Measurements from ENCODE around the gene ZMYND19.
"Not testable (repeated sequence)": the region's sequence is repeated elsewhere in the genome, so short reads cannot be mapped to it uniquely, and the experiment has no call there.

Gene ZMYND19

DNA sequence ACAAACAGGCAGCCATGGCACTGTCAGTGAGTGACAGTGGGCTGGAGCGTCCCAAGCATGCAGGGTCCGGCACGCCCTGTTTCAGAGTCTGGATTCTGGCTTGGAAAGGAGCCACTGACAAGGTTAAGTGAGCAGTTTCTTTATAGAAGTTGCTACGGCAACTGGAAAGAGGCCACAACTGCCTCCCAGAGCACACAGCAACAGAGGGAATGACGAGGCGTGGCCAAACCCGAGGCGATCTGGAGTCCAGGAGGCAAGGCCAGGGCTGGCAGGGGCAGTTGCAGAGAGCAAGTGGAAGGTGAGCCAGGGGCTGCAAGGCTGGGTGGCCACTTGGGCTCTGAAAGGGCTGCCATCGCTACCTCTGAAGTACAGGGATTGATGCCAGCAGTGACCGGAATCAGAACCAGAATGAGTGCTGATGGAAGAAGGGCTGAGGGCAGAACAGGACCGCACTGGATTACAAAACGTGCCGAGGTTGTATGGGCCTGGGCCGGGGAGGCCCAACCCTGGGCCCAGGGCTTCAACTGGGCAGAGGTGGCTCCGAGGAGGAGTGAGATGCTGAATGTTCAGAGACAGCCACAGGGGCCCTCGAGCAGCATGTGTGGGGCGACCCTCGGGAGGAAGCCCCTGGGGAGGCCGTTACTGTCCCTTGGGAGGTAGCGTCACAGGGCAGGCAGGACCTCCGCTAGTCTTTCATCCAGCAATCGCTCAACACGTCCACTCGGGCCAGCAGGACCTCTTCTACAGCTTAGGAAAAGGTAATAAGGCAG, 34.1 kb downstream of the ZMYND19 start:
- no peak for DNase-seq (ENCODE audit: low read depth)

DNA sequence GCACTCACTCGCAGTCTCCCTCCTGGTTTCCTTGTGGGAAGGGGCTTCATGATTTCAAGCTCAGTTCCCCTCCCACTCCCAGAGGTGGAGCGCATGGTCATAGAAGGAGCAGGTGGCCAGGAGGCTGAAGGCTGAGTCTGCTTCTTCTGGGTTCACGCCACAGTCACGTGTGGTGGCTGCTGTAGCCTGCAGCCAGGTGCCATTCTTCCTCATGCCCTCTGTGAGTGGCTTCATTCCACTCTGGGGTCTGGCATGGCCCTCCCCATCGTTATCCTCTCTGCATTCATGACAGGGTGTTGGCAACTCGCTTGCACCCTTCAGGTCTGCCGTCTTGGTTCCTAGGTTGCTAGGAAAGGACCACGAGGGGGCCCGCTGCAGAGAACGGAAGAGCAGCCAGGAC, 35.1 kb downstream of the ZMYND19 start:
- DNase-seq (ENCODE audit: low read depth), result no peak

DNA sequence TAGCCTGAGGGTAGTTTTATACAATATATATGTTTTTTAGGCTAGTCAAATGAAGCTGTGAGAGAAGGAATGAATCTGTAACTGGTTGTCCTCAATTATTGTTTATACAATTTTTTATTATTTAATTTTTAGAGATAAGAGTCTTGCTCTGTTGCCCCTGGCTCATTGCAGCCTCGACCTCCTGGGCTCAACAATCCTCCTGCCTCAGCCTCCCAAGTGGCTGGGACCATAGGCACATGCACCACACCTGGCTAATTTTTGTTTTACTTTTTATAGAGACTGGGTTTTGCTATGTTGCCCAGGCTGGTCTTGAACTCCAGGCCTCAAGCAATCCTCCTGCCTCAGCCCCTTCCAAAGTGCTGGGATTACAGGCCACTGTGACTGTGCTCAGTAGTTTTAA, 36.0 kb downstream of the ZMYND19 start:
- DNase-seq (ENCODE audit: low read depth), result no peak

- DNase-seq (ENCODE audit: low read depth), result not testable (repeated sequence)
Measured at GRCh38 chr9:137553654-137554053, 36.7 kb downstream of the ZMYND19 start.

DNA sequence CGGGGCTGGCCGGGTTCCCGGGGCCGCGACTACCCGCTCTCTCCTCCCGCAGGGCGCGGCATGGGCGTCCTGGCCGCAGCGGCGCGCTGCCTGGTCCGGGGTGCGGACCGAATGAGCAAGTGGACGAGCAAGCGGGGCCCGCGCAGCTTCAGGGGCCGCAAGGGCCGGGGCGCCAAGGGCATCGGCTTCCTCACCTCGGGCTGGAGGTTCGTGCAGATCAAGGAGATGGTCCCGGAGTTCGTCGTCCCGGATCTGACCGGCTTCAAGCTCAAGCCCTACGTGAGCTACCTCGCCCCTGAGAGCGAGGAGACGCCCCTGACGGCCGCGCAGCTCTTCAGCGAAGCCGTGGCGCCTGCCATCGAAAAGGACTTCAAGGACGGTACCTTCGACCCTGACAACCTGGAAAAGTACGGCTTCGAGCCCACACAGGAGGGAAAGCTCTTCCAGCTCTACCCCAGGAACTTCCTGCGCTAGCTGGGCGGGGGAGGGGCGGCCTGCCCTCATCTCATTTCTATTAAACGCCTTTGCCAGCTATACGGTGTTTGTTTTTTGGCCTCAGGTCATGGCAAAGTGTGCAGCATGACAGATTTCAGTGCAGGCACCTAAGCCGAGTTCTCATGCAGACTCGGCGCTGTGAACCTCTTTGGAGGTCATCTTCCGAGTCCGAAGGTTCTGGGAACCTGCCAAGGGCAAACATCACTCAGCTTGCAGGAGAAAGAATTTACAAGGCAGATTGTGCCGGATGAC, 38.1 kb downstream of the ZMYND19 start:
- DNase-seq (ENCODE audit: low read depth), result no peak

DNA sequence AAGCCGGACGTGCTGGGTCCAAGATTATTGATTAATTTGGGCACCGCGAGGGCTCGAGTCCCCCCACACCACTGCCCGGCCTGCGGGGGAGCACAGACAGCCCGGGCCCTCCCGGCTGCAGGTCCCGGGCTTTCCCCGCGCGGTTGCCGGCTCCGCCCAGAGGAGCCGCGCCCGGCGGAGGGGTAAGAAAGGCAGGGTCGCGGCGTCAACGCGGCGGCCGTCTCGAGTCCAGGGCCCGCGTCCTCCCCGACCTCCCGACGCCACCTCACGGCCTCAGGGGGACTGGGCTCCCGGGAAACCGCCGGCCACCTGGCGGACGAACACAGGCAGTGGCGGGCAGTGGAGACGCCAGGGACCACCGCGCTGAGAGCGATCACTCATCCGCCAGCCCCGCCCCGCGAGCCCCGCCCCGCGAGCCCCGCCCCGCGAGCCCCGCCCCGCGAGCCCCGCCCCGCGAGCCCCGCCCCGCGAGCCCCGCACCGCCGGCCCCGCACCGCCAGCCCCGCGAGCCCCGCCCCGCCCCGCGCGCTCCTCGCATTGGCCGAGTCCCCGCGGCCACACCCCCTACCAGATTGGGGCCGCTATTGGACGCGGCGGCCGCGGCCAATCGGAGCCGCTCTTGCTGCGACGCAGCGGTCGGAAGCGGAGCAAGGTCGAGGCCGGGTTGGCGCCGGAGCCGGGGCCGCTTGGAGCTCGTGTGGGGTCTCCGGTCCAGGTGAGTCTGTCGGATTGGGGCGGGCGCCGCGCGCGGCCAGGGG, 38.9 kb downstream of the ZMYND19 start, which contains the start of gene MRPL41:
Gene MRPL41, plus strand, starts transcription at position 616 of the 758 bp plus-strand sequence. CDS start 203 bp downstream, outside the sequence.
- peak; percentile 85 for DNase-seq (ENCODE audit: low read depth)

DNA sequence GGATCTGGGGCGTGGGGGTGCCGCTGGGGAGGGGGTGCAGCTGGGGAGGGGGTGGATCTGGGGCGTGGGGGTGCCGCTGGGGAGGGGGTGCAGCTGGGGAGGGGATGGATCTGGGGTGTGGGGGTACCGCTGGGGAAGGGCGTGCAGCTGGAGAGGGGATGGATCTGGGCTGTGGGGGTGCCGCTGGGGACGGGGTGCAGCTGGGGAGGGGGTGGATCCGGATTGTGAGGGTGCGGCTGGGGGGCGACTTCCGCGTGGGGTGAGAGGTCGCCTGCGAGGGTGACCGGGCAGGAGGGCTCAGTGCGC, 39.4 kb downstream of the ZMYND19 start:
- not testable (repeated sequence) for DNase-seq (ENCODE audit: low read depth)

GRCh38 chr9:137550231-137550621, 40.1 kb downstream of the ZMYND19 start, which contains the start of gene PNPLA7:
TSS of gene PNPLA7 (minus strand) at chr9:137550402. CDS start at chr9:137550197, 205 bp downstream.
- peak; percentile 26 for DNase-seq (ENCODE audit: low read depth)

DNA sequence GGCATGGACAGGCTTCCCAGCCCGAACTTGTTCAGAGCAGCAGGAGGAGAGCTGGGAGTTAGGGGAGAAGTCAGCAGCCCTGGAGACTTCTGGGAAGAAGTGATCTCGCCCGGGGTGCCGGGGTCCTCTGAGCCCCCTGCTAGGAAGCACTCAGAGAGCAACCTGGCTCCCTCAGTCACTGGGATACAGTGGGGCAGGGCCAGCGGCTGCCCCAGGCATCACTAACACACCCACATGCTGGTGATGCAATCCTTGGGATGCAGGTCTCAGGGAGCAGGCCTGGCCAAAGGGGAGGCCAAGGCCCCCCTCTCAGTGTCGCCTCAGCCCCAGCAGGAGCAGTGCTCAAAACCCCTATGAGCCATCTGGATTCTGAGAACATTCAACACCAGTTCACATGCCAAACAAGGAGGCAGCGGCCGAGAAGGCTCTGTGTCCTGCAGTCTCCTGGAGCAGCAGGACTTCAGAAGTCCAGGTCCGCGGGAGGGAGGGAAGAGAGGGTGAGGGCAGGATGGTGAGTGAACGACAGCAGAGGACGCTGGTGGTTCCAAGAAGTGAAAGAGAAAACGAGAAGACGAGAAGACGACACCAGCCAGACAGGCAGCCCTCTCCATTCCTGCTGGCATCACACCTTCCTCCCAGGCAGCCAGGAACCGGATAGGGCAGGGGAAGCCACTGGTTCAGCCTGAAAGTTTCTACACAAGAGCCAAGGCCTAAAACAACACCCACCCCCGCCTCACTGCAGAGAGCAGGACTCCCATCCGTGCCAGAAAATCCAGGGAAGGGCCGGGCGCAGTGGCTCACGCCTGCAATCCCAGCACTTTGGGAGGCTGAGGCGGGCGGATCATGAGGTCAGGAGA, 42.4 kb downstream of the ZMYND19 start:
- no peak for DNase-seq (ENCODE audit: low read depth)

- DNase-seq (ENCODE audit: low read depth), result no peak
Measured at GRCh38 chr9:137545123-137545522, 45.2 kb downstream of the ZMYND19 start.

DNA sequence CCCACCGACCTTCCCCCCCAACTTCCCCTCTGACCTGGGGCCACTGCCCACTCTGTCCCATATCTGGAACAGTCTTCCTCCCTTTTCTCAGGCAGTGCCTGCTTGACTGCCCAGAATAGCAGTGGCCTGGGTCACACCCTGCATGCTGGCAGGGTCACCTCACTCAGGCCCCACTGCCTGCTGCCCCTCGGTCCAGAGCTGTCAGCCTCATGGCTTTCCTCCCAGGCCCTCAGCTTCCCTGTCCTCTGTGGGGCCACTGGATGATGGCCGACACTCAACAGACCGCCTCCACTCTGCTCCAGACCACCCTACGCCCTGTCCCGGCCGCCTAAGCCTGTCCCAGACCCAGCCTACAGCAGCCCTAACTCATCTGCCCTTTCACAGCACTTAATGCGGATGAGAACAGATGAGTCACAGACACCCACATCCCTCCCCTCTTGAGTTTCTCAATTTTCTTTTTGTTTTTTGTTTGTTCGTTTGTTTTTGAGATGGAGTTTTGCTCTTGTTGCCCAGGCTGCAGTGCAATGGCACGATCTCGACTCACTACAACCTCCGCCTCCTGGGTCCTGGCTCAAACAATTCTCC, 46.0 kb downstream of the ZMYND19 start:
- no peak for DNase-seq (ENCODE audit: low read depth)

GRCh38 chr9:137543237-137543963, 46.9 kb downstream of the ZMYND19 start:
- no peak for DNase-seq (ENCODE audit: low read depth)

DNA sequence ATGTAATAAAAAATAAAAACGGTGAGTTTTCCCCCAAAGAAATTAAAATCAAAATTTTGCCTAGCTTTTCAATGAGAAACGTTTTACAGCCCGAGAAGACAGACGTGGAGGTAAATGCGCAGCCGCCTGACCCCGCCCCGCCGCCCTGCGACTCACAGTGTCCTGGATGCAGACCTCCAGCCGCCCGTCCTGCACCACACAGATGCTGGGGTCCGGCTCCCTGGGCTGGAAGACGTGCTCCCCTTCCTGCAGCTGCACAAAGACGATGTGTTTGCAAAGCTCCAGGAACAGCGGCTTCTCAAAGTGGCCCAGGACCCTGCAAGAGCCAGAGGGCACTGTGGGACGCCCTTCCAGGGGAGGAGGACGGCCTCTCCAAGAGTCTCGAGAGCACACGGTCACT, 47.8 kb downstream of the ZMYND19 start:
- no peak for DNase-seq (ENCODE audit: low read depth)

DNA sequence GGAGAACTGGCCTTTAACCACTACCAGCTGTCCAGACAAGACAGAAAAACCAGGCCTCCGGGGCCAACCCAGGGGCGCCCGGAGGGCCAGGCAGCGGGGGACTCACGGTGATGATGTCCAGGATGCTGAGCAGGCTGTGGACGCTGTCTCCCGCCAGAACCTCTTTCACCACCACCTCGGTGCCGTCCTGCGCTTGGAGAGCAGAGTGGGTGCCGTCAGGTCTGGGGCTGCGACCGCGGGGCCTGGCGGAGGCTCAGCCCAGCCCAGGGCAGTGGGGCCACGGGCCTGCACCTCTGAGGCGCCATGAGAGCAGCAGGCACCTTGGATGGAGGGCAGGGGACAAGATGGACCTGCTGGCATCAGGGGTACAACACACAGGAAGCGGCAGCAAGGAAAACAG, 49.8 kb downstream of the ZMYND19 start:
- no peak for DNase-seq (ENCODE audit: low read depth)

DNA sequence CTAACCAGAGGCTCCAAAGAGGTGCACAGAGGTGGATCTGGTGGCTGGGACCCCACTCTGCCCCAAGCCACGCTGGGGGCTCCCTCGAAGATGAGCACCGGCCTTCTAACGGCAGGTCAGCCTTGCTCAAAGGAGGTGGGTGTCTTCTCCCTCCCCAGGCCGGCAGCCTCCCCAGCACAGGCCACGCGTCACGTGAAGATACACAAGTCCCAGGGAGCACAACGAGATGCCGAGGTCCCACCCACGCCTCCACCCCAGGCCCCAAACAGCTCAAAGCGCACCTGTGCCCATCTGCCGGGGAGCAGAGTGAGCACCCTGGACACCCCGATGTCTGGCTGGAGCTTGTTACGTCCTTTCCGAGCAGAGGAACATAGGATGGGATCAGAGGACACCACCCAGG, 52.3 kb downstream of the ZMYND19 start:
- DNase-seq (ENCODE audit: low read depth), result no peak

DNA sequence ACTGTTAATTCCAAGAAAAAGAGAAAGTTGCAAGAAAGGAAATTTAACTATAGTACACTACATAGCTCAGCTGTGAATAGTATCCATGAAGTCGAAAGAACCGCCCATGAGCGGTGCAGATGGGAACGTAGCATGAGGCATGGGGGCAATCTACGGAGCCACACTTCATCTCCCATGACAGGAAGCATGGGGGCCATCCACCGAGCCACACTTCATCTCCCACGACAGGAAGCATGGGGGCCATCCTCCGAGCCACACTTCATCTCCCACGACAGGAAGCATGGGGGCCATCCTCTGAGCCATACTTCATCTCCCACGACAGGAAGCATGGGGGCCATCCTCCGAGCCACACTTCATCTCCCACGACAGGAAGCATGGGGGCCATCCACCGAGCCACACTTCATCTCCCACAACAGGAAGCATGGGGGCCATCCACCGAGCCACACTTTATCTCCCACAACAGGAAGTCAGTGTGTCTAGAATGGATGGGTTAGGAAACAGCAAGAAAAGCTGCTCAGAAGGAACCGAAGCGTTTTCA, 53.6 kb downstream of the ZMYND19 start:
- not testable (repeated sequence) for DNase-seq (ENCODE audit: low read depth)

- DNase-seq (ENCODE audit: low read depth), result no peak
Measured at GRCh38 chr9:137535120-137535428, 55.2 kb downstream of the ZMYND19 start.

- DNase-seq (ENCODE audit: low read depth), result peak; percentile 23
Measured at GRCh38 chr9:137534256-137535119, 55.8 kb downstream of the ZMYND19 start.

DNA sequence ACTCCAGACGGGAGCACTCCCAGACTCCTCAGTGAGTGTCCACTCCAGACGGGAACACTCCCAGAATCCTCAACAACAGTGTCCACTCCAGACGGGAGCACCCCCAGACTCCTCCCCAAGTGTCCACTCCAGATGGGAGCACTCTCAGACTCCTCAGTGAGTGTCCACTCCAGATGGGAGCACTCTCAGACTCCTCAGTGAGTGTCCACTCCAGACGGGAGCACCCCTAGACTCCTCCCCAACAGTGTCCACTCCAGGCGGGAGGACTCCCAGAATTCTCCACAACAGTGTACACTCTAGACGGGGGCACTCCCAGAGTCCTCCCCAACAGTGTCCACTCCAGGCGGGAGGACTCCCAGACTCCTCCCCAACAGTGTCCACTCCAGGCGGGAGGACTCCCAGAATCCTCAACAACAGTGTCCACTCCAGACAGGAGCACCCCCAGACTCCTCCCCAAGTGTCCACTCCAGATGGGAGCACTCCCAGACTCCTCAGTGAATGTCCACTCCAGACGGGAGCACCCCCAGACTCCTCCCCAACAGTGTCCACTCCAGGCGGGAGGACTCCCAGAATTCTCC, 57.3 kb downstream of the ZMYND19 start:
- DNase-seq (ENCODE audit: low read depth), result not testable (repeated sequence)

All from activated T-cell treated with anti-CD3 and anti-CD28 coated beads for 24 hours (primary cell).